Measurements from ENCODE around the gene HSFX3. TPM values are rescaled to one million over a fixed set of nuclear protein-coding genes. Genes with fewer than 3 reads are reported as not detected.

HSFX3 gene
- total RNA-seq, 4 donors from 2014 or later, result not detected

DNA sequence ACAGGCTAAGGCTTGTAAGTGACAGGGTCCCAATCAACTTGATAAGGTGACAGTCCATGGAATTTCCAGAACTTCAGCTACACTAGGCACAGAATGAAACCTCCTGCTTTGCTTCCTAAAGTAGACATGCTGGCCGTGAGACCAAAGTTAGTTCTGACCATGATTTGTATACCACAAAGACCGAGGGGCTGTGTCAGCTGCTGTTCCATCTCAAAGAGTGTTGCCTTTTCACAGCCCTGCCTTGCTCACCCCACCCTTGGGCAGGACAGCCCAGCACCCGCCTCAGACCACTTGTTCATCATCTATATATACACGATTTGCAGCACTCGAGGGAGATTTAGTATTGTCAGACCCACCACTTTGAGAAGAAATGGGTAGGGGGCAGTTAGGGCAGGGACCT is 50.0 kb downstream of the HSFX3 start:
- no peaks in the 10 kb centered on the region for H3K27me3 ChIP-seq
- H3K4me1 ChIP-seq, result peaks cover 0 to 39% (median 0%) of the 10 kb centered on the region in 3 donors
- WGBS, 2 donors, result 60 to 76% methylated on average over 2 to 5 of the region's 5 CpGs
- H3K9me3 ChIP-seq, result no peaks in the 10 kb centered on the region
- peaks cover 0 to 77% (median 0%) of the 10 kb centered on the region in 3 donors for H3K36me3 ChIP-seq
- no peak overlapping the region for H3K4me3 ChIP-seq
- no peak overlapping the region for H3K27ac ChIP-seq
- no peak for TF ChIP-seq POLR2A (IDR thresholded peaks at IDR 0.05)
- TF ChIP-seq, protein P1, sequence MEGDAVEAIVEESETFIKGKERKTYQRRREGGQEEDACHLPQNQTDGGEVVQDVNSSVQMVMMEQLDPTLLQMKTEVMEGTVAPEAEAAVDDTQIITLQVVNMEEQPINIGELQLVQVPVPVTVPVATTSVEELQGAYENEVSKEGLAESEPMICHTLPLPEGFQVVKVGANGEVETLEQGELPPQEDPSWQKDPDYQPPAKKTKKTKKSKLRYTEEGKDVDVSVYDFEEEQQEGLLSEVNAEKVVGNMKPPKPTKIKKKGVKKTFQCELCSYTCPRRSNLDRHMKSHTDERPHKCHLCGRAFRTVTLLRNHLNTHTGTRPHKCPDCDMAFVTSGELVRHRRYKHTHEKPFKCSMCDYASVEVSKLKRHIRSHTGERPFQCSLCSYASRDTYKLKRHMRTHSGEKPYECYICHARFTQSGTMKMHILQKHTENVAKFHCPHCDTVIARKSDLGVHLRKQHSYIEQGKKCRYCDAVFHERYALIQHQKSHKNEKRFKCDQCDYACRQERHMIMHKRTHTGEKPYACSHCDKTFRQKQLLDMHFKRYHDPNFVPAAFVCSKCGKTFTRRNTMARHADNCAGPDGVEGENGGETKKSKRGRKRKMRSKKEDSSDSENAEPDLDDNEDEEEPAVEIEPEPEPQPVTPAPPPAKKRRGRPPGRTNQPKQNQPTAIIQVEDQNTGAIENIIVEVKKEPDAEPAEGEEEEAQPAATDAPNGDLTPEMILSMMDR (IDR thresholded peaks at IDR 0.05), result no peak
- intact Hi-C loops (cut with DNase I), result no loop called here
- no peak for DNase-seq

DNA sequence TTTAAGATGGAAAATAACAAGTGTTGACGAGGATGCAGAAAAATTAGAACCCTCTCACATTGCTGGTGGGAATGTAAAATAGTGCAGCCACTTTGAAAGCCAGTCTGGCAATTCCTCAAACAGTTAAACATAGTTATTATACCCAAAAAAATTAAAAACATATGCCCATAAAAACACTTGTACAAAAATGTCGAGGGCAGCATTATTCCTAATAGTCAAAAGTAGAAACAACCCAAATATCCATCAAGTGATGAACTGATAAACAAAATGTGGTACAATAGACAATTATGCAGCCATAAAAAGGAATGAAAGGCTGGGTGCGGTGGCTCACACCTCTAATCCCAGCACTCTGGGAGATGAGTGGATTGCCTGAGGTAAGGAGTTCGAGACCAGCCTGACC is 51.0 kb downstream of the HSFX3 start:
- DNase-seq, result no peak
- Histone ChIP-seq H3K9me3 (no peaks in the 10 kb centered on the region), H3K27ac (no peak overlapping the region), H3K4me1 (peaks cover 0 to 42% (median 0%) of the 10 kb centered on the region in 3 donors), H3K36me3 (peaks cover 0 to 87% (median 0%) of the 10 kb centered on the region in 3 donors), H3K27me3 (no peaks in the 10 kb centered on the region), H3K4me3 (no peak overlapping the region)
- WGBS, 2 donors, result 59 to 91% methylated on average over 4 of the region's 4 CpGs
- intact Hi-C loops (cut with DNase I), result no loop called here
- TF ChIP-seq POLR2A (IDR thresholded peaks at IDR 0.05), result no peak
- TF ChIP-seq, protein P1 (IDR thresholded peaks at IDR 0.05), result no peak

Other genes starting within 250 kb of the HSFX3 start
- gene IDS, start 44.6 kb downstream of the HSFX3 start, total RNA-seq, result 10 to 100 TPM; 24.8 to 46.0 (median 30.4) TPM
- gene EOLA1, start 8.9 kb downstream of the HSFX3 start, total RNA-seq, result 10 to 100 TPM in 3 of 4 donors, 1 to 10 TPM in 1; 9.0 to 15.1 (median 12.1) TPM
- not detected for gene MAGEA9B, start 37.5 kb upstream of the HSFX3 start, total RNA-seq
- 1 to 10 TPM in 1 of 4 donors, not detected in 3; 1.2 TPM for gene HSFX2, start 45.4 kb upstream of the HSFX3 start, total RNA-seq
- 10 to 100 TPM in 3 of 4 donors, 1 to 10 TPM in 1; 7.9 to 19.3 (median 15.3) TPM for gene TMEM185A, start 81.9 kb upstream of the HSFX3 start, total RNA-seq
- under 1 TPM in 2 of 4 donors, not detected in 2; 0.30 to 0.44 TPM for gene MAGEA11, start 162.1 kb upstream of the HSFX3 start, total RNA-seq
- 1 to 10 TPM in 2 of 4 donors, under 1 TPM in 1, not detected in 1; 0.35 to 1.4 (median 1.1) TPM for gene HSFX1, start 224.1 kb upstream of the HSFX3 start, total RNA-seq
- not detected for gene MAGEA9, start 232.0 kb upstream of the HSFX3 start, total RNA-seq

All from esophagus squamous epithelium (tissue), 5 donors.